GM12865 (cell line): Measurements from ENCODE around the gene EPOP.
"Not testable (repeated sequence)": the region's sequence is repeated elsewhere in the genome, so short reads cannot be mapped to it uniquely, and the experiment has no call there.

Experiments used
- DNase-seq: peaks from one replicate; pipeline ENCODE4 v3.0.0; 2010; ENCODE audit warnings: low read depth
- H3K4me3 ChIP-seq: 2 replicates; pipeline ENCODE4 v1.5.1; 2011; ENCODE audit warnings: mild to moderate bottlenecking, low read depth, low read length, control low read depth
- TF ChIP-seq, protein P1 (sequence below): IDR thresholded peaks from 2 replicates; pipeline ENCODE4 v1.5.1; 2011; ENCODE audit warnings: low read length, control low read depth, low read depth, inconsistent platforms; ENCODE audit not compliant: insufficient read depth; ENCODE audit errors: missing control alignments

Gene EPOP

DNA sequence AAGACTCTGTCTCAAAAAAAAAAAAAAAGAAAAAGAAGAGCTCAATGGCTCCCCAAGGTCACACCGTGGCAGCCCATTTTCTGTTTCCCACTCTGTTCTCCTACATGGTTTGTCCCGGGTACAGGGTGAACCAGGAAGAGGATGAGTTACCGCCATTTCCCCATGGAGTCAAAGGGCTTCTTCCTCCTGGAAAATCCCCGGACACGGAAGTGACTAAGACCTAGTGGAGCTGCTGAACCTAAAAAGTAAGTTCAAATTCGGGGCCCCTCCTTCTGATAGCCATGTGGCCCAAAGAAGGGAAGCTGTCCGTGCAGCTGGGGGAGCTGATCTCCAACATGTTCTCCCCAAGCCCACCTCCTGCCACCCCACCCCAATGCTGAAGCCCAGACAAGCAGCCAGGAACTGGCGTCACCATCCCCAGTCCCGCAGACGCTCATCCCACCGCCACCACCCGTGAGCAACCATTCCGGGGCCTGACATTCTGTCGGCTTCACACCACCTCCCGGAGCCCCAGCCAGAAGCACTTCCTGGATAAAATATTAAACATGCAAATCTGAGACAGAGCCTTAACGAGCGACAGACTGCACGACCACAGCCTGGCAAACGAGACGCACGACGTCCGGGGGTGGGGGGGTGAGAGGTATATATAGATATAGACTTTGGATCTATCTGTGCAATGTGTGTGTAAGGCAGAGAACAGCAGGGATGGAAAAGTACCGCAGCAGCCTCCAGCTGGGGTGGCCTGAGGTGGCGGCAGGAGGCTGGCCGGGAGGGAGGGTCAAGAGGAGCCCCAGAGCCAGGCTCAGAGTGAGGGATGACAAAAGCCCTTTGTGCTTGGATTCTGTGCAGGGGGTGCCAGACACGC lies 17.6 kb downstream of the EPOP start:
- H3K4me3 ChIP-seq, result no peak overlapping the region
- TF ChIP-seq, protein P1, sequence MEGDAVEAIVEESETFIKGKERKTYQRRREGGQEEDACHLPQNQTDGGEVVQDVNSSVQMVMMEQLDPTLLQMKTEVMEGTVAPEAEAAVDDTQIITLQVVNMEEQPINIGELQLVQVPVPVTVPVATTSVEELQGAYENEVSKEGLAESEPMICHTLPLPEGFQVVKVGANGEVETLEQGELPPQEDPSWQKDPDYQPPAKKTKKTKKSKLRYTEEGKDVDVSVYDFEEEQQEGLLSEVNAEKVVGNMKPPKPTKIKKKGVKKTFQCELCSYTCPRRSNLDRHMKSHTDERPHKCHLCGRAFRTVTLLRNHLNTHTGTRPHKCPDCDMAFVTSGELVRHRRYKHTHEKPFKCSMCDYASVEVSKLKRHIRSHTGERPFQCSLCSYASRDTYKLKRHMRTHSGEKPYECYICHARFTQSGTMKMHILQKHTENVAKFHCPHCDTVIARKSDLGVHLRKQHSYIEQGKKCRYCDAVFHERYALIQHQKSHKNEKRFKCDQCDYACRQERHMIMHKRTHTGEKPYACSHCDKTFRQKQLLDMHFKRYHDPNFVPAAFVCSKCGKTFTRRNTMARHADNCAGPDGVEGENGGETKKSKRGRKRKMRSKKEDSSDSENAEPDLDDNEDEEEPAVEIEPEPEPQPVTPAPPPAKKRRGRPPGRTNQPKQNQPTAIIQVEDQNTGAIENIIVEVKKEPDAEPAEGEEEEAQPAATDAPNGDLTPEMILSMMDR, result no peak
- no peak for DNase-seq

DNA sequence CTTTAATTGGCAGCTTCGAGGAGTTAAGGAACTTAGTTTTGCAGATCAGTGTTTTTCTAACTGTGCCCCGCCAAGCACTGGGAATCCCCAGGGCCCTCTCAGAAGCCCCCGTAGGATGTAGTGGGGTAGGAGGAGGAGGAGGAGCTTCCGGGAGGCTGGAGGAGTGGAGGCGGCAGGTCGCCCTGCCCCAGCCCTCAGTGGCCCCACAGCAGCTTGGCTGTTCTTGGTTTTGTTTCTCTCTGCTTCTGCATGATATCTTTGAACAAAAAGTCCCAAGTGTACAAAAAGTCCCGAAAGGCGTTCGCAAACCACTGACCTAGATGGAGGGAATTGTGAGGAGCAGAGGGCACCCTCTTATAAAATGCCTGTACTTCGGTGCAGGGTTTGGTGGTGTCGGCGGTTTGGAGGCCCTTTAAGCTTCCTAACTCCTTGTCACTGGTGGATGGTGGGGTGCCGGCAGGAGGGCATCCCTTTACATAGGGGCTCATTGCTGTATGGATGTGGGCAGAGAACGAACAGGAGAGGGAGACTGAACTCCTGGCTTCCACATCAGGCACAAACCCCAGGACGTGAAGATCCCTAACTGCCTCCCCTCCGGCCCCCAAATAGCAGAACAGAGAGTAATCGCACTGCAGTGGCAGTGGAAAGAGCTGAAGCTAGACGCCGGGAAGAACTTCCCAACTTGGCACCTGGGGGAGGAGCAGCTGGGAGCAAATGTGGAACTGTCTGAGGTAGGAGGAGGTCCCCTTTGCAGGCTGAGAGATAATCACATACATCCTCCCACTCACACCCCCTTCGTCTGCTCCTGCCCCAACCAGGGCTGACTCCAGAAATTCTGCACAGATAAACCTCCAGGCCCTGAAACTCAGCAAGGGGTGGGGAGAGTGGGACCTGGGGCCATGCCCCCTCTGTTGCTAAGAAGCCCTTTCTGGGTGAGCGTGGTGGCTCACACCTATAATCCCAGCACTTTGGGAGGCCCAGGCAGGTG lies 20.1 kb downstream of the EPOP start:
- peak overlapping the region; percentile 33 for H3K4me3 ChIP-seq
- peak; percentile 87 for DNase-seq
- TF ChIP-seq, protein P1, result no peak

DNA sequence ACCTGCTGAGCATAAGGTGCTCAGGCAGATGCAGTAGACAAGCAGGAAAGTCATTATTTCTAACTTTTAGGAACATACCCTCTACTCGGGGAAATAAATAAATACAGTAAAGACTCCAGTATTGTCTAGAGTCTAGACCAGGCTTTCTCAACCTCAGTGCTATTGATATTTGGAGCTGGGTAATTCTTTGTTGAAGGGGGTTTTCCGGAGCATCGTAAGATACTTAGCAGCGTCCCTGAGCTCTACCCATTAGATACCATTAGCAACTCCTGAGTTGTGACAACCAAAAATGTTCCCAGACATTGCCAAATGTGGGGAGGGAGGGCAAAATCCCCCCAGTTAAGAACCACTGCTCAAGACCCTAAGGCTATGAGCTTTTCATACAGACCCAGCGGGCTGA lies 21.1 kb downstream of the EPOP start:
- peak; percentile 60 for DNase-seq
- H3K4me3 ChIP-seq, result peak overlapping the region; percentile 33
- TF ChIP-seq, protein P1, result no peak

- no peak overlapping the region for H3K4me3 ChIP-seq
- TF ChIP-seq, protein P1, result no peak
- no peak for DNase-seq
These were observed 21.5 kb downstream of the EPOP start for GRCh38 chr17:38653230-38653629.

DNA sequence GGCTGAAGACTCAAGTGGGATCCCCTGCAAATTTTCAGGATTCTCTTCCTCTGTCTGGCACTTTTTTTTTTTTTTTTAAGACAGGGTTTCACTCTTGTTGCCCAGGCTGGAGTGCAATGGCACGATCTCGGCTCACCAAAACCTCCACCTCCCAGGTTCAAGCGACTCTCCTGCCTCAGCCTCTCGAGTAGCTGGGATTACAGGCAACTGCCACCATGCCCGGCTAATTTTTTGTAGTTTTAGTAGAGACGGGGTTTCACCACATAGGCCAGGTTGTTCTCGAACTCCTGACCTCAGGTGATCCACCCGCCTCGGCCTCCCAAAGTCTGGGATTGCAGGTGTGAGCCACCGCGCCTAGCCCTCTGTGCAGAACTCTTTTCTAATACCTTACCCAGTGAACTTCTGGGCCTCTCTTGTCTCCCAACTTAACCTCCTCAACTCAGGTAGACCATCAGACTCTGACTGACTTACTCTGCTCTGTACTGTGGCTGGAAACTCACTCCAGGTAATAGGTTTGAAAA lies 24.0 kb downstream of the EPOP start:
- not testable (repeated sequence) for DNase-seq, H3K4me3 ChIP-seq

- H3K4me3 ChIP-seq, result no peak overlapping the region
- DNase-seq, result no peak
- TF ChIP-seq, protein P1, result no peak
These were observed 36.8 kb downstream of the EPOP start for GRCh38 chr17:38637951-38638350.

DNA sequence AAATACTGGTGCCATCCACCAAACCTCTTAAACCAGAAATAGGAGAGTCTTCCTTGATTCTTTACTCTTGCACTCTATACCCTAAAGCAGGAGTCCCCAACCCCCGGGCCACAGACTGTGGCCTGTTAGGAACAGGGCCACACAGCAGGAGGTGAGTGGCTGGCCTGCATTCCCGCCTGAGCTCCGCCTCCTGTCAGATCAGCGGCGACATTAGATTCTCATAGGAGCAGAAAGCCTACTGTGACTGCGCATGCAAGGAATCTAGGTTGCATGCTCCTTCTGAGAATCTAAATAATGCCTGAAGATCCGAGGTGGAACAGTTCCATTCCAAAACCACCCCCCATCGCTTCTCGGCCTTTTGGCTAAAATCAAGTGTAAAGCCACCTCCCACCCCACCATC lies 38.7 kb downstream of the EPOP start:
- no peak overlapping the region for H3K4me3 ChIP-seq
- TF ChIP-seq, protein P1, result no peak
- no peak for DNase-seq
